GM23338 (cell line): ENCODE measurements around the gene TMEM273.

Source experiments
- EZH2 ChIP-seq: fragments of 200-600 bp; sonication (generic); IDR thresholded peaks from one replicate; pipeline ENCODE4 v1.8.0; 2017; ENCODE audit warnings: antibody characterized with exemption, mild to moderate bottlenecking, low read depth; ENCODE audit not compliant: unreplicated experiment
- JUNB ChIP-seq: IDR thresholded peaks from one replicate; pipeline ENCODE4 v1.6.1; 2016; ENCODE audit warnings: antibody characterized with exemption; ENCODE audit not compliant: unreplicated experiment
- POLR2AphosphoS5 ChIP-seq: IDR thresholded peaks from 2 replicates; pipeline ENCODE4 v1.6.1; 2016; ENCODE audit warnings: antibody characterized with exemption, low read depth
- ZNF114 ChIP-seq: fragments of 250-450 bp; sonication (Bioruptor Pico); IDR thresholded peaks from 2 replicates; pipeline ENCODE4 v1.5.0; 2020; ENCODE audit warnings: mild to moderate bottlenecking, moderate library complexity
- TF ChIP-seq, protein P1 (sequence below), 2 experiments: fragments of 200-600 bp in 1 of 2; sonication (generic) in 1 of 2; conservative IDR thresholded peaks; 2 replicates each; pipeline versions ENCODE4 v1.5.1 to v1.6.1; 2016 to 2017; ENCODE audit warnings: antibody characterized with exemption in 2 of 2, low read depth in 2 of 2, mild to moderate bottlenecking in 2 of 2, moderate library complexity in 1 of 2

- TF ChIP-seq POLR2AphosphoS5, result no peak
- TF ChIP-seq, protein P1, sequence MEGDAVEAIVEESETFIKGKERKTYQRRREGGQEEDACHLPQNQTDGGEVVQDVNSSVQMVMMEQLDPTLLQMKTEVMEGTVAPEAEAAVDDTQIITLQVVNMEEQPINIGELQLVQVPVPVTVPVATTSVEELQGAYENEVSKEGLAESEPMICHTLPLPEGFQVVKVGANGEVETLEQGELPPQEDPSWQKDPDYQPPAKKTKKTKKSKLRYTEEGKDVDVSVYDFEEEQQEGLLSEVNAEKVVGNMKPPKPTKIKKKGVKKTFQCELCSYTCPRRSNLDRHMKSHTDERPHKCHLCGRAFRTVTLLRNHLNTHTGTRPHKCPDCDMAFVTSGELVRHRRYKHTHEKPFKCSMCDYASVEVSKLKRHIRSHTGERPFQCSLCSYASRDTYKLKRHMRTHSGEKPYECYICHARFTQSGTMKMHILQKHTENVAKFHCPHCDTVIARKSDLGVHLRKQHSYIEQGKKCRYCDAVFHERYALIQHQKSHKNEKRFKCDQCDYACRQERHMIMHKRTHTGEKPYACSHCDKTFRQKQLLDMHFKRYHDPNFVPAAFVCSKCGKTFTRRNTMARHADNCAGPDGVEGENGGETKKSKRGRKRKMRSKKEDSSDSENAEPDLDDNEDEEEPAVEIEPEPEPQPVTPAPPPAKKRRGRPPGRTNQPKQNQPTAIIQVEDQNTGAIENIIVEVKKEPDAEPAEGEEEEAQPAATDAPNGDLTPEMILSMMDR (conservative IDR thresholded peaks at IDR 0.05; ENCODE audit: low read depth in 2 of 2), result no peak
- TF ChIP-seq EZH2, result no peak
- no peak for TF ChIP-seq JUNB
- TF ChIP-seq ZNF114 (CRISPR knock-in tag), result no peak
Observed at GRCh38 chr10:49141541-49142332, 46.5 kb downstream of the TMEM273 start.
